ENCODE measurements around the gene ARIH1.
"Not testable (repeated sequence)": the region's sequence is repeated elsewhere in the genome, so short reads cannot be mapped to it uniquely, and the experiment has no call there.

Gene ARIH1

DNA sequence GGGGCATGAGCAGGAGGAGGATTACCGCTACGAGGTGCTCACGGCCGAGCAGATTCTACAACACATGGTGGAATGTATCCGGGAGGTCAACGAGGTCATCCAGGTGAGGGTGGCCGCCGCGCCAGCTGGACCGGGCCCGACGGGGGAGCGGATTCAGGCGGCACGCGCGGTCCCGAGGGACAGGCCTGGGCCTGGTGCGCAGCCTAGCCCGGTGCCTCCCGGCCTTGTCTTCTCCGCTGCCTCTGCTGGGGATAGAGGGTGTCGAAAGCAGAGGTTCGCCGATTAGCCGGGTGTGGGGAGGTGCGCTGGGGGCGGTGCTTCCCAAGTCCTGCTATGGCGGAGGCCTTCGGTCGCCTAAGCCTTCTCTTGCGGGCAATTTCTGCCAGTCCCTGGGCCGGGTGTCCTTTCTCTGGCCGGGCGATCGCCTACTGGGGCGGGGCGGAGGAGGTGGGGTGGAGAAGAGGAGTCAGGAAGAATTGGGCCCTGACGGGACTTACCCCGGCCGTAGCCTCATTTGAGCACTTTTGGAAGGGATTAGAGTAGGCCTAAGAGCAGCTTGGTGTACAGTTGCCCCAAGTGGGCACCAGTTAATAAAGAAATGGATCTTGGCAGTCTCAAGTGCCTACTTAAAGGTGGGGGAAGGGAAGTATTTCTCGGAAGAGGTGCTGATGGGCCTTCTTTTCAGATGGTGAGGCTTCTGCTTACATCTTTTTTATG is 940 bp downstream of the ARIH1 start:
- TF ChIP-seq, protein P1, sequence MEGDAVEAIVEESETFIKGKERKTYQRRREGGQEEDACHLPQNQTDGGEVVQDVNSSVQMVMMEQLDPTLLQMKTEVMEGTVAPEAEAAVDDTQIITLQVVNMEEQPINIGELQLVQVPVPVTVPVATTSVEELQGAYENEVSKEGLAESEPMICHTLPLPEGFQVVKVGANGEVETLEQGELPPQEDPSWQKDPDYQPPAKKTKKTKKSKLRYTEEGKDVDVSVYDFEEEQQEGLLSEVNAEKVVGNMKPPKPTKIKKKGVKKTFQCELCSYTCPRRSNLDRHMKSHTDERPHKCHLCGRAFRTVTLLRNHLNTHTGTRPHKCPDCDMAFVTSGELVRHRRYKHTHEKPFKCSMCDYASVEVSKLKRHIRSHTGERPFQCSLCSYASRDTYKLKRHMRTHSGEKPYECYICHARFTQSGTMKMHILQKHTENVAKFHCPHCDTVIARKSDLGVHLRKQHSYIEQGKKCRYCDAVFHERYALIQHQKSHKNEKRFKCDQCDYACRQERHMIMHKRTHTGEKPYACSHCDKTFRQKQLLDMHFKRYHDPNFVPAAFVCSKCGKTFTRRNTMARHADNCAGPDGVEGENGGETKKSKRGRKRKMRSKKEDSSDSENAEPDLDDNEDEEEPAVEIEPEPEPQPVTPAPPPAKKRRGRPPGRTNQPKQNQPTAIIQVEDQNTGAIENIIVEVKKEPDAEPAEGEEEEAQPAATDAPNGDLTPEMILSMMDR (IDR thresholded peaks at IDR 0.05; ENCODE audit: borderline replicate concordance, insufficient read depth, low read depth, low read length): no peak
- H3K4me3 ChIP-seq (ENCODE audit: low read depth, low read length): peak overlapping the region; percentile 97

DNA sequence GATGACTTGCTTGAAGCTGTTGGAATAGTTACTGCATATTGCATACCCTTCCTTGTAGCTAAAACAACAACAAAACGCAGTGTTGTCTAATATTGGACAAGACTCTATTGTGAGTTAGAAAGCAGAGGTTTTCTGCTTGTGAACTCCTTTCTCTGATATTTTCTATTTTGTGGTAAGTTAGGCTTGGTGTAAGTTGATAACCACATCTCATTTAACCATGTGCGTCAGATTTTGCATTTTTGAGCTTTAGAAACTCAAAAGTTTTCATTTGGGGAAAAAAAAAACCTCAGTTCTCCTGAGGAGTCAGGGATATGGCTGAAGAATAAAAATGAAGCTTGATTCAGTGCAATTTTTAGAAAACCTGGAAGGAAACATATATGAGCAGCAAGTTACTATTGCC is 1.5 kb downstream of the ARIH1 start:
- H3K4me3 ChIP-seq (ENCODE audit: low read depth, low read length): peak overlapping the region; percentile 97
- TF ChIP-seq, protein P1 (IDR thresholded peaks at IDR 0.05; ENCODE audit: borderline replicate concordance, insufficient read depth, low read depth, low read length): no peak

DNA sequence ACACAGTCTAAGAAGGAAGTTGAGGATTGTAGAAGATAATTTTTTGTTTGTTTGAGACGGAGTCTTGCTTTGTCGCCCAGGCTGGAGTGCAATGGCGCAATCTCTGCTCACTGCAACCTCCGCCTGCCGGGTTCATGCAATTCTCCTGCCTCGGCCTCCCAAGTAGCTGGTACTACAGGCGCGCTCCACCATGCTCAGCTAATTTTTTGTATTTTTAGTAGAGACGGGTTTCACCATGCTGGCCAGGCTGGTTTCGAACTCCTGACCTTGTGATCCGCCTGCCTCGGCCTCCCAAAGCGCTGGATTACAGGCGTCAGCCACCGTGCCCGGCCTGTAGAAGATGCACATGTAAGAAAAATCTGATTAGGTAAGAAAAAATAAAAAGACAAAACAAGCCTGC is 2.2 kb downstream of the ARIH1 start:
- H3K4me3 ChIP-seq (ENCODE audit: low read depth, low read length): not testable (repeated sequence)

DNA sequence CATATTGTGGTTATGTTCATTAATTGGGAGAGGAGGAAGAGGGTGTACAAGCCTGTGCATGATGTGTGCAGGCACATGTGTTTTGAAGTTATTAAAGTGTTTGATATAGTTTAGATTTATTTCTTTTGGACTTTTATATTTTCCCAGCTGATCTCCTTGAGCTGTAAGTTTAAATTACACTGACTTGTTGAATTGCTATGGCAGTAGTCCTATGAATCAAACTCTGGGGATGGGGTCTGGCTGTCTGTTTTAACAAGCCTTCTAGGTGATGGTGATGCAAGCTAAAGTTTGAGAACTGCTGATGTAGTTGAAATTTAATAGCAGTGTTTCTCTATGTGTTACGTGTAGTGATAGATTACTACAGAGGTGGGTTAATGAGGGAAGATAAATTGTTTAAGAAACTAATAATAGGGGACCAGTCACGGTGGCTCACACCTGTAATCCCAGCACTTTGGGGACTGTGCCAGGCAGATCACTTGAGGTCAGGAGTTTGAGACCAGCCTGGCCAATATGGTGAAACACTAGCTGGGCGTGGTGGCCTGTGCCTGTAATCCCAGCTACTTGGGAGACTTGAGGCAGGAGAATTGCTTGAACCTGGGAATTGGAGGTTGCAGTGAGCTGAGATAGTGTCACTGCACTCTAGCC is 7.0 kb downstream of the ARIH1 start:
- TF ChIP-seq, protein P1 (IDR thresholded peaks at IDR 0.05; ENCODE audit: borderline replicate concordance, insufficient read depth, low read depth, low read length): no peak
- no peak overlapping the region for H3K4me3 ChIP-seq (ENCODE audit: low read depth, low read length)

DNA sequence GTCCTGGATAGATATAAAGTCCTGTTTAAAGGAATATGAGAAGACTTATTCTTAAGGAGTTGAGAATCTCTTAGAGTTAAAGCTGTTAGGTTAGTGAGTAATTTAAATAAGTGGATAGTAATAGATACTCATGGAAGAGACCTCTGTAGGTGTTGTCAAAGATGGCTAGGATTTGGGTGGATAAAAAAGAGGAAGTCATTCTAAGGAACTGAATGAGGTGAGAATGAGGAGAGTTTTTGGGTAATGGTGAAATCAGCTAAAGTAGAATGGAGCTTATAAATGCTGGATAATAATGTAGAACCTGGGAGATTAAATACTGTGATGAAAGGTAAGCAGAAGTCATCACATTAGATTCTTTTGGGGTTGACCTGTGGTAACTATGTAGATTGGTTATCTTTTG is 8.1 kb downstream of the ARIH1 start:
- no peak overlapping the region for H3K4me3 ChIP-seq (ENCODE audit: low read depth, low read length)
- TF ChIP-seq, protein P1 (IDR thresholded peaks at IDR 0.05; ENCODE audit: borderline replicate concordance, insufficient read depth, low read depth, low read length): no peak

DNA sequence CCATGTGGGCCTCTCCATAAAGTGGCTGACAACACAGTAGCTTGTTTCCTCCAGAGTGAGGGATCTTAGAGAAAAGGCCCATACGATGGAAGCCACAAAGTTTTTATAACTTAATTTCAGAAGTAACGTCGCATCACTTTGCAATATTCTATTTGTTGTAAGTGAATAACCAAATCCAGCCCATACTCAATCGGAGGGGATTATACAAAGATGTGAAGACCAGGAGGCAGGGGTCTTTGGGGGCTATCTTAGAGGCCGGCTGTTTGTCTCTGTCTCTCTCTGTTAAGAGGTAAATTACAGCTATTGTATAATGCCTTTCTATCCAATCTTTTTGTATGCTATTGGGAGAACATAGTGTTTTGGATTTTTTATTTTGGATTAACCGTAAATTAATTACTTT is 9.1 kb downstream of the ARIH1 start:
- TF ChIP-seq, protein P1 (IDR thresholded peaks at IDR 0.05; ENCODE audit: borderline replicate concordance, insufficient read depth, low read depth, low read length): no peak
- H3K4me3 ChIP-seq (ENCODE audit: low read depth, low read length): no peak overlapping the region

DNA sequence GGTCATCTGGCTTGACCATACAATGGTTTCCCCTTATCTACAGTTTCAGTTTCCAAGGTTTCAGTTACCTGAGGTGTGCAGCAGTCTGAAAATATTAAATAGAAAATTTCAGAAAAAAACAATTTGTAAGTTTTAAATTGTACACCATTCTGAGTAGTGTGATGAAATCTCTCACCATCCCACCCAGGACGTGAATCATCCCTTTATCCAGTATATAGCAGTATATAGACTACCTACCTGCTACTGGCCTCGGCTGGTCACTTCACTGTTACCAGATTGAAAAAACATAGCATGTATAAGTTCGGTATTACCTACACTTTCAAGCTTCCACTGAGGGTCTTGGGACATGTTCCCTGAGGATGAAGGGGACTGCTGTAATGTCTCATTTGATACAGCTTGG is 12.0 kb downstream of the ARIH1 start:
- TF ChIP-seq, protein P1 (IDR thresholded peaks at IDR 0.05; ENCODE audit: borderline replicate concordance, insufficient read depth, low read depth, low read length): no peak
- H3K4me3 ChIP-seq (ENCODE audit: low read depth, low read length): no peak overlapping the region
